GM10248 (cell line): ENCODE measurements around the gene PRKCE.

Source experiments
- CTCF ChIA-PET: fragments of 300-600 bp; sonication (Branson Sonifier 250); formaldehyde crosslinking; extraction: SDS; loops from one replicate; lab custom pipeline; 2021; ENCODE audit warnings: antibody characterized with exemption; lab: Yijun Ruan, JAX
- POLR2A ChIA-PET: fragments of 350-650 bp; sonication (Branson Sonifier 250); formaldehyde crosslinking; extraction: SDS; loops from one replicate; lab custom pipeline; 2020; ENCODE audit warnings: antibody characterized with exemption; lab: Yijun Ruan, JAX
- DNase-seq: peaks from one replicate; pipeline ENCODE4 v3.0.0; 2012; ENCODE audit errors: extremely low spot score
- CTCF ChIP-seq: IDR thresholded peaks from 2 replicates; pipeline ENCODE4 v1.5.1; 2012; ENCODE audit warnings: mild to moderate bottlenecking, low read depth; ENCODE audit errors: extremely low read depth, missing control alignments, control extremely low read depth

PRKCE gene

GRCh38 chr2:45994060-45994459 is 342.6 kb downstream of the PRKCE start:
- no peak for DNase-seq
- ChIA-PET POLR2A (no interaction called here), CTCF (interaction anchor here (0.6 to 2.7 kb wide), 25 partner anchors 9 to 935 kb away, joined by 3 to 43 read pairs (median 5); no protein-coding TSS in a partner anchor)
- TF ChIP-seq CTCF = no peak

- ChIA-PET POLR2A (no interaction called here), CTCF (interaction anchor here (2.6 to 6.1 kb wide), 2 partner anchors 8 to 13 kb away, joined by 5 to 43 read pairs; no protein-coding TSS in a partner anchor)
- no peak for TF ChIP-seq CTCF
- no peak for DNase-seq
These were observed 349.2 kb downstream of the PRKCE start for GRCh38 chr2:46000660-46001059.

GRCh38 chr2:46001290-46001689 is 349.8 kb downstream of the PRKCE start:
- POLR2A ChIA-PET = no interaction called here

GRCh38 chr2:46001741-46002506 is 350.4 kb downstream of the PRKCE start:
- no peak for TF ChIP-seq CTCF
- POLR2A ChIA-PET = no interaction called here
- CTCF ChIA-PET = interaction anchor here (0.9 to 6.1 kb wide), 5 partner anchors 9 to 460 kb away, joined by 3 to 43 read pairs (median 5); no protein-coding TSS in a partner anchor
- DNase-seq = no peak

More at GRCh38 chr2:46001290-46001689, 349.8 kb downstream of the PRKCE start:
- CTCF ChIA-PET = interaction anchor here (1.7 to 6.1 kb wide), 3 partner anchors 8 to 12 kb away, joined by 5 to 43 read pairs (median 5); no protein-coding TSS in a partner anchor
- no peak for DNase-seq
- TF ChIP-seq CTCF = no peak

- TF ChIP-seq CTCF = no peak
- DNase-seq = no peak
- POLR2A ChIA-PET = no interaction called here
- CTCF ChIA-PET = interaction anchor here (0.9 to 6.1 kb wide), 5 partner anchors 10 to 460 kb away, joined by 3 to 43 read pairs (median 5); no protein-coding TSS in a partner anchor
These were observed 351.0 kb downstream of the PRKCE start for GRCh38 chr2:46002507-46002883.

GRCh38 chr2:46002947-46003346 is 351.5 kb downstream of the PRKCE start:
- ChIA-PET CTCF (interaction anchor here (0.9 to 6.1 kb wide), 5 partner anchors 10 to 459 kb away, joined by 3 to 43 read pairs (median 5); no protein-coding TSS in a partner anchor), POLR2A (no interaction called here)
- DNase-seq = no peak
- no peak for TF ChIP-seq CTCF
